Middle frontal gyrus (tissue), 1 donor: Measurements from ENCODE around the gene SPNS2.
A peak's percentile ranks its signal among the peaks of the same experiment; 100 is the strongest.

Experiments
- DNase-seq: peaks from one replicate; pipeline ENCODE4 v3.0.0-alpha.2; 2015; ENCODE audit warnings: low spot score; ENCODE audit errors: extremely low spot score

SPNS2 gene

GRCh38 chr17:4498461-4499397 lies at the start of gene SPNS2:
TSS of gene SPNS2 (plus strand) at chr17:4498881. CDS start at chr17:4499048, 167 bp downstream.
- DNase-seq, result peak; percentile 69

GRCh38 chr17:4449736-4450135 lies 48.9 kb upstream of the SPNS2 start:
- no peak for DNase-seq

GRCh38 chr17:4450710-4451316 lies 47.9 kb upstream of the SPNS2 start:
- no peak for DNase-seq

GRCh38 chr17:4453812-4454591 lies 44.7 kb upstream of the SPNS2 start:
- no peak for DNase-seq

GRCh38 chr17:4460661-4461060 lies 38.0 kb upstream of the SPNS2 start:
- DNase-seq, result no peak

- peak; percentile 33 for DNase-seq
Measured at GRCh38 chr17:4463818-4464476, 34.7 kb upstream of the SPNS2 start.

GRCh38 chr17:4465786-4466185 lies 32.9 kb upstream of the SPNS2 start:
- DNase-seq, result no peak

GRCh38 chr17:4467287-4467686 lies 31.4 kb upstream of the SPNS2 start:
- no peak for DNase-seq

GRCh38 chr17:4469552-4469951 lies 29.1 kb upstream of the SPNS2 start:
- no peak for DNase-seq

- DNase-seq, result no peak
Measured at GRCh38 chr17:4472286-4472685, 26.4 kb upstream of the SPNS2 start.

- DNase-seq, result no peak
Measured at GRCh38 chr17:4474093-4474492, 24.6 kb upstream of the SPNS2 start.

GRCh38 chr17:4475001-4475400 lies 23.7 kb upstream of the SPNS2 start:
- no peak for DNase-seq

- no peak for DNase-seq
Measured at GRCh38 chr17:4475463-4475862, 23.2 kb upstream of the SPNS2 start.

GRCh38 chr17:4476017-4476416 lies 22.7 kb upstream of the SPNS2 start:
- DNase-seq, result no peak

- no peak for DNase-seq
Measured at GRCh38 chr17:4476511-4477070, 22.1 kb upstream of the SPNS2 start.

GRCh38 chr17:4477255-4477791 lies 21.4 kb upstream of the SPNS2 start:
- DNase-seq, result no peak

- no peak for DNase-seq
Measured at GRCh38 chr17:4478318-4478830, 20.3 kb upstream of the SPNS2 start.

- no peak for DNase-seq
Measured at GRCh38 chr17:4479340-4479981, 19.2 kb upstream of the SPNS2 start.

GRCh38 chr17:4479982-4480751 lies 18.5 kb upstream of the SPNS2 start:
- DNase-seq, result no peak
